ENCODE results near the gene ME1. TPM values are rescaled to one million over a fixed set of nuclear protein-coding genes. Genes with fewer than 3 reads are reported as not detected.

Gene ME1
- polyA plus RNA-seq, 2 of the 4 experiments (the other 2 are of a cell fraction): 59.1 to 60.6 TPM

DNA sequence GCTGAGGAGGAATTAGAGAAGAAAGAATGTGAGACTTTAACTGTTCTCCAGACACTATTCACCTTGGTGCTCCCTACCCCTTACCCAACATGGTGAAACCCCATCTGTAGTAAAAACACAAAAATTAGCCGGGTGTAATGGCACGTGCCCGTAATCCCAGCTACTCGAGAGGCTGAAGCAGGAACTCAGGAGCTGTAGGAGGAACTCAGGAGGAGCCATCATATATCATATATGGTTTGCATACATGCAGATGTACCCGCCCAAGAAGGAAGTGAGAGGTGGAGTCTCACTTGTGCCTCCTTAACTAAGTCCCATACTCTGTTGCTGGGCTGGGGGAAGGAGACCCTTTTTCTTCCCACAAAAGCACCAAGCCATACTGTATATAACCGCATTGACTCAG, 35.5 kb upstream of the ME1 start:
- FAIRE-seq: no peak
- ChIA-PET CTCF (interaction anchor here (1.4 kb wide), 1 partner anchor 400 kb away, joined by 4 read pairs; the partner anchor contains the start of gene UBE3D), POLR2A (no interaction called here)
- 64% methylated on average over 6 of the region's 6 CpGs for WGBS (ENCODE audit: missing lambda C conversion rate)
- no peak for ATAC-seq
- H3K9me3 ChIP-seq: no peaks in the 10 kb centered on the region
- no peak for DNase-seq (ENCODE audit: low read depth in 1 of 2, low spot score in 1 of 2)
- TF ChIP-seq POLR2AphosphoS2 (conservative IDR thresholded peaks at IDR 0.05; ENCODE audit: low read length) (no peak), CBX8 (IDR thresholded peaks at IDR 0.05) (no peak), ZC3H11A (IDR thresholded peaks at IDR 0.05) (no peak), MAZ (IDR thresholded peaks at IDR 0.05; ENCODE audit: borderline replicate concordance, low read depth, low read length) (no peak), RCOR1 (IDR thresholded peaks at IDR 0.05; ENCODE audit: low read depth, low read length) (no peak), CHD2 (IDR thresholded peaks at IDR 0.05; ENCODE audit: low read length, partially characterized antibody) (no peak), FOXS1 (CRISPR knock-in tag; IDR thresholded peaks at IDR 0.05) (no peak), EP300 (IDR thresholded peaks at IDR 0.05) (no peak), ZSCAN20 (CRISPR knock-in tag; IDR thresholded peaks at IDR 0.05) (no peak), MAFK (IDR thresholded peaks at IDR 0.05; ENCODE audit: partially characterized antibody) (no peak), CEBPB (IDR thresholded peaks at IDR 0.05) (no peak), KDM1A (IDR thresholded peaks at IDR 0.05; ENCODE audit: low read depth) (no peak)
- TF ChIP-seq, protein P1, sequence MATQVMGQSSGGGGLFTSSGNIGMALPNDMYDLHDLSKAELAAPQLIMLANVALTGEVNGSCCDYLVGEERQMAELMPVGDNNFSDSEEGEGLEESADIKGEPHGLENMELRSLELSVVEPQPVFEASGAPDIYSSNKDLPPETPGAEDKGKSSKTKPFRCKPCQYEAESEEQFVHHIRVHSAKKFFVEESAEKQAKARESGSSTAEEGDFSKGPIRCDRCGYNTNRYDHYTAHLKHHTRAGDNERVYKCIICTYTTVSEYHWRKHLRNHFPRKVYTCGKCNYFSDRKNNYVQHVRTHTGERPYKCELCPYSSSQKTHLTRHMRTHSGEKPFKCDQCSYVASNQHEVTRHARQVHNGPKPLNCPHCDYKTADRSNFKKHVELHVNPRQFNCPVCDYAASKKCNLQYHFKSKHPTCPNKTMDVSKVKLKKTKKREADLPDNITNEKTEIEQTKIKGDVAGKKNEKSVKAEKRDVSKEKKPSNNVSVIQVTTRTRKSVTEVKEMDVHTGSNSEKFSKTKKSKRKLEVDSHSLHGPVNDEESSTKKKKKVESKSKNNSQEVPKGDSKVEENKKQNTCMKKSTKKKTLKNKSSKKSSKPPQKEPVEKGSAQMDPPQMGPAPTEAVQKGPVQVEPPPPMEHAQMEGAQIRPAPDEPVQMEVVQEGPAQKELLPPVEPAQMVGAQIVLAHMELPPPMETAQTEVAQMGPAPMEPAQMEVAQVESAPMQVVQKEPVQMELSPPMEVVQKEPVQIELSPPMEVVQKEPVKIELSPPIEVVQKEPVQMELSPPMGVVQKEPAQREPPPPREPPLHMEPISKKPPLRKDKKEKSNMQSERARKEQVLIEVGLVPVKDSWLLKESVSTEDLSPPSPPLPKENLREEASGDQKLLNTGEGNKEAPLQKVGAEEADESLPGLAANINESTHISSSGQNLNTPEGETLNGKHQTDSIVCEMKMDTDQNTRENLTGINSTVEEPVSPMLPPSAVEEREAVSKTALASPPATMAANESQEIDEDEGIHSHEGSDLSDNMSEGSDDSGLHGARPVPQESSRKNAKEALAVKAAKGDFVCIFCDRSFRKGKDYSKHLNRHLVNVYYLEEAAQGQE (IDR thresholded peaks at IDR 0.05): no peak
- H3K4me1 ChIP-seq: no peaks in the 10 kb centered on the region
- H3K4me2 ChIP-seq: no peak overlapping the region
- H3K27ac ChIP-seq: no peak overlapping the region
- H3K4me3 ChIP-seq: no peak overlapping the region

GRCh38 chr6:83464381-83465140, 33.7 kb upstream of the ME1 start:
- POLR2A ChIA-PET: no interaction called here
- Histone ChIP-seq H3K4me2 (no peak overlapping the region), H3K4me3 (no peak overlapping the region), H3K9me3 (no peaks in the 10 kb centered on the region), H3K27ac (no peak overlapping the region), H3K4me1 (no peaks in the 10 kb centered on the region)
- FAIRE-seq (no peak), DNase-seq (ENCODE audit: low read depth in 1 of 2, low spot score in 1 of 2) (no peak), ATAC-seq (no peak)
- CTCF ChIA-PET: interaction anchor here (0.9 kb wide), 1 partner anchor 49 kb away, joined by 3 read pairs; no protein-coding TSS in a partner anchor
- no peak for TF ChIP-seq ZFP36 (IDR thresholded peaks at IDR 0.05; ENCODE audit: borderline replicate concordance, partially characterized antibody)
- TF ChIP-seq CTCF (IDR thresholded peaks at IDR 0.05): no peak
- TF ChIP-seq JUN (IDR thresholded peaks at IDR 0.05): no peak
- no peak for TF ChIP-seq ELK1 (IDR thresholded peaks at IDR 0.05; ENCODE audit: low read depth, low read length)
- TF ChIP-seq, protein P2, sequence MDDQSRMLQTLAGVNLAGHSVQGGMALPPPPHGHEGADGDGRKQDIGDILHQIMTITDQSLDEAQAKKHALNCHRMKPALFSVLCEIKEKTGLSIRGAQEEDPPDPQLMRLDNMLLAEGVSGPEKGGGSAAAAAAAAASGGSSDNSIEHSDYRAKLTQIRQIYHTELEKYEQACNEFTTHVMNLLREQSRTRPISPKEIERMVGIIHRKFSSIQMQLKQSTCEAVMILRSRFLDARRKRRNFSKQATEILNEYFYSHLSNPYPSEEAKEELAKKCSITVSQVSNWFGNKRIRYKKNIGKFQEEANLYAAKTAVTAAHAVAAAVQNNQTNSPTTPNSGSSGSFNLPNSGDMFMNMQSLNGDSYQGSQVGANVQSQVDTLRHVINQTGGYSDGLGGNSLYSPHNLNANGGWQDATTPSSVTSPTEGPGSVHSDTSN (IDR thresholded peaks at IDR 0.05): no peak
- TF ChIP-seq NPAS2 (CRISPR knock-in tag; IDR thresholded peaks at IDR 0.05; ENCODE audit: borderline replicate concordance): no peak
- TF ChIP-seq TFCP2L1 (CRISPR knock-in tag; IDR thresholded peaks at IDR 0.05): no peak
- 90% methylated on average over 5 of the region's 5 CpGs for WGBS (ENCODE audit: missing lambda C conversion rate)
